Activated naive CD4-positive, alpha-beta T cell treated with anti-CD3 and anti-CD28 coated beads for 36 hours (primary cell): ENCODE measurements around the gene RBMS3. TPM values are rescaled to one million over a fixed set of nuclear protein-coding genes. Genes with fewer than 3 reads are reported as not detected.

ENCODE experiments used
- CTCF ChIA-PET: fragments of 350-600 bp; sonication (Branson Sonifier 250); formaldehyde crosslinking; loops from one replicate; lab custom pipeline; 2021; ENCODE audit warnings: antibody characterized with exemption; lab: Charles Lee
- DNase-seq: peaks from one replicate; pipeline ENCODE4 v3.0.0-alpha.2; 2020
- H3K27ac Mint-ChIP-seq: one replicate; pipeline ENCODE4 v1.8.0; 2021; ENCODE audit warnings: mild to moderate bottlenecking, mixed read lengths
- H3K27me3 Mint-ChIP-seq: one replicate; pipeline ENCODE4 v1.8.0; 2021; ENCODE audit warnings: low read depth, mixed read lengths
- H3K36me3 Mint-ChIP-seq: one replicate; pipeline ENCODE4 v1.8.0; 2021; ENCODE audit warnings: low read depth, mixed read lengths
- H3K4me1 Mint-ChIP-seq: one replicate; pipeline ENCODE4 v1.8.0; 2021; ENCODE audit warnings: low read depth, mixed read lengths
- H3K4me3 Mint-ChIP-seq: one replicate; pipeline ENCODE4 v1.8.0; 2021; ENCODE audit warnings: mild to moderate bottlenecking, moderate library complexity, mixed read lengths
- H3K9me3 Mint-ChIP-seq: one replicate; pipeline ENCODE4 v1.8.0; 2021; ENCODE audit warnings: mixed read lengths
- intact Hi-C: fragments of 100-400 bp; cut with micrococcal nuclease; formaldehyde crosslinking; loops from one replicate; pipeline ENCODE4 v1.15.1; 2023
- total RNA-seq, 2 experiments: library from RNA; stranded (reverse); gene quantifications; one replicate each; pipeline ENCODE4 v1.2.3, GENCODE V29; 2021

Gene RBMS3
- total RNA-seq, 2 experiments from 2014 or later, result 0.84 to 1.1 TPM

- CTCF ChIA-PET, result no interaction called here
- Mint-ChIP-seq H3K27me3 (no peaks in the 10 kb centered on the region), H3K4me3 (no peak overlapping the region), H3K9me3 (no peaks in the 10 kb centered on the region), H3K4me1 (no peaks in the 10 kb centered on the region), H3K27ac (no peak overlapping the region), H3K36me3 (no peaks in the 10 kb centered on the region)
- intact Hi-C loops, result no loop called here
- DNase-seq, result no peak
These were observed 222.4 kb downstream of the RBMS3 start for GRCh38 chr3:29503314-29503713.

- Mint-ChIP-seq H3K4me1 (no peaks in the 10 kb centered on the region), H3K27me3 (peaks cover 2% of the 10 kb centered on the region), H3K9me3 (no peaks in the 10 kb centered on the region), H3K4me3 (no peak overlapping the region), H3K27ac (no peak overlapping the region), H3K36me3 (no peaks in the 10 kb centered on the region)
- CTCF ChIA-PET, result no interaction called here
- no peak for DNase-seq
- intact Hi-C loops, result no loop called here
These were observed 223.1 kb downstream of the RBMS3 start for GRCh38 chr3:29503958-29504357.

GRCh38 chr3:29506502-29506901, 225.6 kb downstream of the RBMS3 start:
- Mint-ChIP-seq H3K27me3 (peaks cover 8% of the 10 kb centered on the region), H3K27ac (no peak overlapping the region), H3K9me3 (no peaks in the 10 kb centered on the region), H3K36me3 (no peaks in the 10 kb centered on the region), H3K4me1 (no peaks in the 10 kb centered on the region), H3K4me3 (no peak overlapping the region)
- CTCF ChIA-PET, result no interaction called here
- intact Hi-C loops, result no loop called here
- no peak for DNase-seq

- CTCF ChIA-PET, result no interaction called here
- Mint-ChIP-seq H3K4me1 (peaks cover 3% of the 10 kb centered on the region), H3K36me3 (no peaks in the 10 kb centered on the region), H3K27me3 (peaks cover 8% of the 10 kb centered on the region), H3K9me3 (no peaks in the 10 kb centered on the region), H3K4me3 (no peak overlapping the region), H3K27ac (no peak overlapping the region)
- intact Hi-C loops, result no loop called here
- no peak for DNase-seq
These were observed 230.8 kb downstream of the RBMS3 start for GRCh38 chr3:29511701-29512100.

GRCh38 chr3:29512641-29513040, 231.8 kb downstream of the RBMS3 start:
- H3K4me1 Mint-ChIP-seq, result peaks cover 3% of the 10 kb centered on the region
- DNase-seq, result no peak
- H3K27me3 Mint-ChIP-seq, result peaks cover 8% of the 10 kb centered on the region
- intact Hi-C loops, result no loop called here
- no peaks in the 10 kb centered on the region for H3K9me3 Mint-ChIP-seq
- H3K27ac Mint-ChIP-seq, result no peak overlapping the region
- CTCF ChIA-PET, result no interaction called here
- H3K36me3 Mint-ChIP-seq, result no peaks in the 10 kb centered on the region
- H3K4me3 Mint-ChIP-seq, result no peak overlapping the region

GRCh38 chr3:29513236-29513635, 232.4 kb downstream of the RBMS3 start:
- H3K36me3 Mint-ChIP-seq, result no peaks in the 10 kb centered on the region
- H3K27me3 Mint-ChIP-seq, result peaks cover 8% of the 10 kb centered on the region
- no peak overlapping the region for H3K27ac Mint-ChIP-seq
- CTCF ChIA-PET, result no interaction called here
- peaks cover 3% of the 10 kb centered on the region for H3K4me1 Mint-ChIP-seq
- intact Hi-C loops, result no loop called here
- H3K9me3 Mint-ChIP-seq, result no peaks in the 10 kb centered on the region
- no peak for DNase-seq
- H3K4me3 Mint-ChIP-seq, result no peak overlapping the region

GRCh38 chr3:29514170-29514569, 233.3 kb downstream of the RBMS3 start:
- CTCF ChIA-PET, result no interaction called here
- Mint-ChIP-seq H3K27me3 (peaks cover 6% of the 10 kb centered on the region), H3K4me1 (peaks cover 3% of the 10 kb centered on the region), H3K27ac (no peak overlapping the region), H3K4me3 (no peak overlapping the region), H3K36me3 (no peaks in the 10 kb centered on the region), H3K9me3 (no peaks in the 10 kb centered on the region)
- DNase-seq, result no peak
- intact Hi-C loops, result no loop called here

- Mint-ChIP-seq H3K4me1 (peaks cover 3% of the 10 kb centered on the region), H3K9me3 (no peaks in the 10 kb centered on the region), H3K27ac (no peak overlapping the region), H3K4me3 (no peak overlapping the region), H3K36me3 (no peaks in the 10 kb centered on the region), H3K27me3 (peaks cover 3% of the 10 kb centered on the region)
- intact Hi-C loops, result no loop called here
- no peak for DNase-seq
- CTCF ChIA-PET, result interaction anchor here (0.6 kb wide), 1 partner anchor 920 kb away, joined by 4 read pairs; no protein-coding TSS in a partner anchor
These were observed 234.0 kb downstream of the RBMS3 start for GRCh38 chr3:29514912-29515311.

- intact Hi-C loops, result no loop called here
- peaks cover 3% of the 10 kb centered on the region for H3K4me1 Mint-ChIP-seq
- H3K27me3 Mint-ChIP-seq, result no peaks in the 10 kb centered on the region
- CTCF ChIA-PET, result interaction anchor here (0.6 kb wide), 1 partner anchor 920 kb away, joined by 4 read pairs; no protein-coding TSS in a partner anchor
- DNase-seq, result no peak
- H3K4me3 Mint-ChIP-seq, result no peak overlapping the region
- H3K27ac Mint-ChIP-seq, result no peak overlapping the region
- H3K36me3 Mint-ChIP-seq, result no peaks in the 10 kb centered on the region
- no peaks in the 10 kb centered on the region for H3K9me3 Mint-ChIP-seq
These were observed 234.6 kb downstream of the RBMS3 start for GRCh38 chr3:29515451-29515850.

GRCh38 chr3:29516164-29516563, 235.3 kb downstream of the RBMS3 start:
- intact Hi-C loops, result no loop called here
- H3K27me3 Mint-ChIP-seq, result no peaks in the 10 kb centered on the region
- H3K4me1 Mint-ChIP-seq, result peaks cover 3% of the 10 kb centered on the region
- CTCF ChIA-PET, result no interaction called here
- no peaks in the 10 kb centered on the region for H3K9me3 Mint-ChIP-seq
- H3K27ac Mint-ChIP-seq, result no peak overlapping the region
- DNase-seq, result no peak
- no peaks in the 10 kb centered on the region for H3K36me3 Mint-ChIP-seq
- H3K4me3 Mint-ChIP-seq, result no peak overlapping the region

GRCh38 chr3:29520764-29521163, 239.9 kb downstream of the RBMS3 start:
- CTCF ChIA-PET, result no interaction called here
- DNase-seq, result no peak
- no peaks in the 10 kb centered on the region for H3K9me3 Mint-ChIP-seq
- no peak overlapping the region for H3K27ac Mint-ChIP-seq
- H3K4me3 Mint-ChIP-seq, result no peak overlapping the region
- intact Hi-C loops, result no loop called here
- no peaks in the 10 kb centered on the region for H3K36me3 Mint-ChIP-seq
- peaks cover under 1% of the 10 kb centered on the region for H3K4me1 Mint-ChIP-seq
- no peaks in the 10 kb centered on the region for H3K27me3 Mint-ChIP-seq

GRCh38 chr3:29521293-29521692, 240.4 kb downstream of the RBMS3 start:
- intact Hi-C loops, result no loop called here
- H3K27me3 Mint-ChIP-seq, result no peaks in the 10 kb centered on the region
- DNase-seq, result no peak
- H3K4me3 Mint-ChIP-seq, result no peak overlapping the region
- no peak overlapping the region for H3K27ac Mint-ChIP-seq
- CTCF ChIA-PET, result no interaction called here
- no peaks in the 10 kb centered on the region for H3K9me3 Mint-ChIP-seq
- H3K4me1 Mint-ChIP-seq, result no peaks in the 10 kb centered on the region
- H3K36me3 Mint-ChIP-seq, result no peaks in the 10 kb centered on the region

GRCh38 chr3:29521751-29522150, 240.9 kb downstream of the RBMS3 start:
- H3K27me3 Mint-ChIP-seq, result no peaks in the 10 kb centered on the region
- H3K4me3 Mint-ChIP-seq, result no peak overlapping the region
- H3K9me3 Mint-ChIP-seq, result no peaks in the 10 kb centered on the region
- no peak for DNase-seq
- no peaks in the 10 kb centered on the region for H3K36me3 Mint-ChIP-seq
- H3K27ac Mint-ChIP-seq, result no peak overlapping the region
- no peaks in the 10 kb centered on the region for H3K4me1 Mint-ChIP-seq
- CTCF ChIA-PET, result no interaction called here
- intact Hi-C loops, result no loop called here
